Measurements from ENCODE around the gene RAD18. TPM values are rescaled to one million over a fixed set of nuclear protein-coding genes. Genes with fewer than 3 reads are reported as not detected.

Gene RAD18
- total RNA-seq, 4 donors from 2014 or later, result 8.6 to 11.9 (median 9.7) TPM

DNA sequence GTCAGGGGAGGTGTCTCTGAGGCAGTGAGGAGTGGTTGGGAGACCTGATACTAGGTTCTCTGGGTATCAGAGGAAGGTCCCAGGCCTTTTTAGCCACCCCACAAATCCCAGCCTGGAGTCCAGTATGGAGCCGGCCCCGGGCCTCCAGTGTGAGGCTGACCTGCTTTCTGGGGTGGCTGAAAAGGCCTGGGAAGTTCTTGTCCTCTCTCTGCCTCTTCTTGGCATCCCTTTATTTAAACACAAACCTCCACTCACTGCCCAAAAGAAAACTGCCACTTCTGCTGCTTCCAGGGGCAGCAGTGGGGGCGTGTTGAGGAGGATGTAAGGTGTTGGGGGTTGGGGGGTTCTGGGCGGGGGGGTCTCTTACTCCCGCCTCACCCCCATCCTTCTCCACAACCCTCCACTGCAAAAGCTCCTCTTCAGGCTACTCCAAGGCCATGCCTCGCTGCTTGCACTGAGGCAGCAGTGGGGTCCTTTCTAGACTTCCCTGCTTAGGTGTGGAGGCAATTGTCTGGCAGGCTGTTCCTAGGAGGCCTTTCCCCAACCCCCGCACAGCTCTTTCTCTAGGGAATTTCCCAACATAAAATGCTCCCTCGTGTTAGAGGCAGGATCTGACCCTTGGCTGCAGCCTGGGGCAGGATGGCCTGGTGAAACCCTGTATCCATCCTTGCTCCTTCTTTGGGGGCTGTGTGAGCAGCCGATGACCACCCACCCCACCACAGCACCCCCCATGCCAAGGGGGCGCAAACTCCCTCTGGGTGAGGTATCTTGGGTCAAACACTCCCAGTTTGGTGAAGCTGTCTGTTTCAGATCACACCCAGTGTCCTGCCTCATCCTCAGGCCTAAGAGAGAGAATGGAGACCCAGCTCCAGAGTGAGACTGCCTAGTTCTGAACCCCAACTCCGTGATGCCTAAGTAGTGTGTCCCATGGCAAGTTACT lies 12.1 kb upstream of the RAD18 start:
- no peak for DNase-seq
- Histone ChIP-seq H3K27me3 (peaks cover 8% of the 10 kb centered on the region), H3K27ac (no peak overlapping the region), H3K36me3 (no peaks in the 10 kb centered on the region), H3K4me1 (peaks cover 0 to 4% (median 0%) of the 10 kb centered on the region in 4 donors), H3K9me3 (no peaks in the 10 kb centered on the region), H3K4me3 (no peak overlapping the region)
- TF ChIP-seq CTCF (IDR thresholded peaks at IDR 0.05) (no peak), EP300 (IDR thresholded peaks at IDR 0.05; ENCODE audit: low read depth) (no peak), POLR2AphosphoS5 (IDR thresholded peaks at IDR 0.05) (no peak), POLR2A (IDR thresholded peaks at IDR 0.05) (no peak)
- intact Hi-C loops (cut with DNase I; ENCODE audit: low total_unique reads) (no loop called here), in situ Hi-C loops (cut with MboI; ENCODE audit: low pct_ligation_motif_present in 1 of 4, low pct_unique_long_range_greater_than_20kb in 1 of 4, low sequenced_read_pairs in 3 of 4) (loop anchor here in 2 of 4 donors (10.0 kb wide), 2 partner anchors 89 to 329 kb away; no protein-coding TSS in a partner anchor)
- WGBS, 2 donors (ENCODE audit: low coverage in 1 of 2), result 73% methylated on average over 11 of the region's 11 CpGs; no CpG with 5 or more reads in 1 of the 2 donors

DNA sequence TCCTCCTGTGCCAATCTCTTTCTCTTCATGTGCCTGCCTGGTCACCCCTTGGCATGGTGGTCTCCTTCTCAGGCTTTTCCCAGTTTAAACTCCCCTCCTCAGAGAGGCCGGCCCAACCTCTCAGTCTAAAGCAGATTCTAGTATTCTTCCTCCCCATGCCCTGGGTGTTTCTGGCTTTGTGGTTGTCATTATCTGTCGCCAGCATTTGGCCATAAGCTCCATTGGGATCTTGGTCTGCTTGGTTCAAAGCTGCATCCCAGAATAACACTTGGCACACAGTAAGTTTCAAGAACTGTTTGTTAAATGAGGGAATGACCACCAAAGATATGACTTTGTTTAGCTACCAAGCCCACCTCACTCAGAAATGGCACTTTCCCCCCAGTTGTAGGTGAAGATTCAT lies 11.2 kb upstream of the RAD18 start:
- Histone ChIP-seq H3K27me3 (peaks cover 8% of the 10 kb centered on the region), H3K27ac (no peak overlapping the region), H3K36me3 (no peaks in the 10 kb centered on the region), H3K4me1 (peaks cover 0 to 4% (median 0%) of the 10 kb centered on the region in 4 donors), H3K4me3 (no peak overlapping the region), H3K9me3 (no peaks in the 10 kb centered on the region)
- intact Hi-C loops (cut with DNase I; ENCODE audit: low total_unique reads), result no loop called here
- TF ChIP-seq POLR2AphosphoS5 (IDR thresholded peaks at IDR 0.05) (no peak), CTCF (IDR thresholded peaks at IDR 0.05) (no peak), POLR2A (IDR thresholded peaks at IDR 0.05) (no peak), EP300 (IDR thresholded peaks at IDR 0.05; ENCODE audit: low read depth) (no peak)
- DNase-seq, result no peak
- WGBS, 2 donors (ENCODE audit: low coverage in 1 of 2), result 92 to 100% methylated on average over 1 to 2 of the region's 2 CpGs
- in situ Hi-C loops (cut with MboI; ENCODE audit: low pct_ligation_motif_present in 1 of 4, low pct_unique_long_range_greater_than_20kb in 1 of 4, low sequenced_read_pairs in 3 of 4), result loop anchor here (5.0 to 10.0 kb wide), 4 partner anchors 90 to 330 kb away; no protein-coding TSS in a partner anchor

- 89% methylated on average over 2 of the region's 2 CpGs; no CpG with 5 or more reads in 1 of the 2 donors for WGBS, 2 donors (ENCODE audit: low coverage in 1 of 2)
- Histone ChIP-seq H3K4me1 (peaks cover 0 to 4% (median 0%) of the 10 kb centered on the region in 4 donors), H3K9me3 (no peaks in the 10 kb centered on the region), H3K27ac (no peak overlapping the region), H3K36me3 (no peaks in the 10 kb centered on the region), H3K27me3 (peaks cover 8% of the 10 kb centered on the region), H3K4me3 (no peak overlapping the region)
- no peak for DNase-seq
- in situ Hi-C loops (cut with MboI; ENCODE audit: low pct_ligation_motif_present in 1 of 4, low pct_unique_long_range_greater_than_20kb in 1 of 4, low sequenced_read_pairs in 3 of 4), result loop anchor here (5.0 to 10.0 kb wide), 4 partner anchors 92 to 332 kb away; no protein-coding TSS in a partner anchor
- intact Hi-C loops (cut with DNase I; ENCODE audit: low total_unique reads), result no loop called here
- no peak for TF ChIP-seq CTCF (IDR thresholded peaks at IDR 0.05)
- TF ChIP-seq POLR2AphosphoS5 (IDR thresholded peaks at IDR 0.05), result no peak
- no peak for TF ChIP-seq POLR2A (IDR thresholded peaks at IDR 0.05)
- TF ChIP-seq EP300 (IDR thresholded peaks at IDR 0.05; ENCODE audit: low read depth), result no peak
Observed at GRCh38 chr3:8972639-8973038, 9.4 kb upstream of the RAD18 start.

GRCh38 chr3:8970971-8971589 lies 7.8 kb upstream of the RAD18 start:
- TF ChIP-seq CTCF (IDR thresholded peaks at IDR 0.05), result peak; percentile 96 to 99 (median 99)
- no peak for TF ChIP-seq POLR2AphosphoS5 (IDR thresholded peaks at IDR 0.05)

More at GRCh38 chr3:8970971-8971589, 7.8 kb upstream of the RAD18 start:
- DNase-seq, result peak; percentile 73
- no peaks in the 10 kb centered on the region for H3K36me3 ChIP-seq
- WGBS, 2 donors (ENCODE audit: low coverage in 1 of 2), result 1% methylated on average over 4 to 7 of the region's 7 CpGs
- H3K4me3 ChIP-seq, result no peak overlapping the region
- H3K4me1 ChIP-seq, result peaks cover 0 to 13% (median 3%) of the 10 kb centered on the region in 4 donors
- no peak overlapping the region for H3K27ac ChIP-seq
- intact Hi-C loops (cut with DNase I; ENCODE audit: low total_unique reads), result loop anchor here (1.0 kb wide), 2 partner anchors 17 to 331 kb away; no protein-coding TSS in a partner anchor
- H3K9me3 ChIP-seq, result no peaks in the 10 kb centered on the region
- H3K27me3 ChIP-seq, result no peaks in the 10 kb centered on the region
- in situ Hi-C loops (cut with MboI; ENCODE audit: low pct_ligation_motif_present in 1 of 4, low pct_unique_long_range_greater_than_20kb in 1 of 4, low sequenced_read_pairs in 3 of 4), result loop anchor here (5.0 to 10.0 kb wide), 4 partner anchors 94 to 334 kb away; no protein-coding TSS in a partner anchor

All from transverse colon (tissue), 4 donors.